ENCODE results near the gene ZNF639. TPM values are rescaled to one million over a fixed set of nuclear protein-coding genes. Genes with fewer than 3 reads are reported as not detected.

Gene ZNF639
- total and polyA plus RNA-seq, 2 of the 13 experiments (the other 11 are each of a cell fraction or from before 2014, with no cell fraction given): 11.6 to 42.4 TPM

DNA sequence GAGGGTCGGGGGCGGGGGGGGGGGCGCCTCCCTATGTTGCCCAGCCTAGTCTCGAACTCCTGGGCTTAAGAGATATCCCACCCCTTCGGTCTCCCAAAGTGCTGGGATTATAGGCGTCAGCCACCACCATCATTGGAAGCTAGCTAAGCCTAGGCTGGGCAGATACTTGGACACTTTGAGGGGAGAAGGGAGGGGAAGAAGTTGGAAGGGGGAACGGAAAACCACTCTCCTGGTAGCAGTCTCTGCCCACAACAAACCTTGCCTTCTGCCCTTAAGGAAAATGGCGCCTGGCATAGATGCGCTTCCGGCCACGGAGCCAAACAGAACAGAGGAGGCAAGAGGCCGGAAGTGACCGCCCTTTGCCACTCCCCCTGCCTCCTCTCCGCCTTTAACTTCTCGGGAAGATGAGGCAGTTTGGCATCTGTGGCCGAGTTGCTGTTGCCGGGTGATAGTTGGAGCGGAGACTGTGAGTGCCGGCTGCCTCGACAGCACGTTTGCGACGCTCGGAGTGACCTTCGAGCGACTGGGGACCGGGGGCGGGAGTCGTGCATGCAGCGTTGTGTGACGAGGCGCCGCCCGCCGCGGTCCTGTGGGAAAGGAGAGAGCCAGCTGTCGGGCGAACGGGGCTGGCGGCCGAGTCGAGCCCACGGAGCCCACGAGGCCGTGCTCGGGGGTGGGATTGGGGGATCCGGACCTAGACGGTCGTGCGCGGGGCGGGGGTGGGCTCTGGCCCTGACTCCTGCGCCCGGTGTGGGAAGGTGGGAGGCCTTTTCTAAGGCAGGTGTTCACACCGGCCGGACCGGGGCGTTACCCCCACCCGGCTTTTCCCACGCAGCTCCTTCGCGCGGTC lies 24.7 kb downstream of the ZNF639 start, which contains the start of gene MFN1:
MFN1 (plus strand) TSS at position 365 of the 850 bp plus-strand sequence. CDS start 1,143 bp downstream, outside the sequence.
- CTCF ChIA-PET (ENCODE audit: low intra/inter-chr PET ratio, low total read pairs): no interaction called here
- ATAC-seq (peak; percentile 99), DNase-seq (ENCODE audit: low spot score) (peak; percentile 93), FAIRE-seq (peak; percentile 94)
- WGBS (ENCODE audit: low lambda C conversion rate): 1% methylated on average over 32 of the region's 63 CpGs
- Histone ChIP-seq H3K9me3 (ENCODE audit: low read length) (no peaks in the 10 kb centered on the region), H2AFZ (ENCODE audit: low read length) (peak within 1 kb of the TSS; percentile 97), H3K79me2 (ENCODE audit: insufficient read depth, low read length) (peaks cover 15% of the 10 kb centered on the region), H3K4me3 (replicated peaks in 1 of 3; ENCODE audit: insufficient read depth in 1 of 3, low read depth in 2 of 3, low read length in 3 of 3) (peak within 1 kb of the TSS; percentile 75 to 97 (median 92)), H3K27ac (ENCODE audit: extremely low read length, insufficient read depth, low read length) (peak within 1 kb of the TSS; percentile 83), H3K27me3 (ENCODE audit: control insufficient read depth in 1 of 2, insufficient read depth in 2 of 2, low read length in 2 of 2) (no peaks in the 10 kb centered on the region; a peak in 1 of 5 replicates), H4K20me1 (ENCODE audit: insufficient read depth, low read length) (no peaks in the 10 kb centered on the region), H3K4me2 (ENCODE audit: low read depth, low read length) (peak within 1 kb of the TSS; percentile 97), H3K36me3 (replicated peaks in 1 of 2; ENCODE audit: control insufficient read depth in 1 of 2, insufficient read depth in 2 of 2, low read length in 2 of 2) (peaks cover 1 to 7% of the 10 kb centered on the region in 2 experiments; a peak in 2 of 5 replicates), H3K4me1 (ENCODE audit: insufficient read depth, low read length) (peaks cover 14% of the 10 kb centered on the region; the same call in 1 of the 2 replicates), H3K9ac (ENCODE audit: insufficient read depth, low read depth, low read length) (peak within 1 kb of the TSS; percentile 80)
- BruUV-seq (replicated peaks): no TSS peak
- POLR2A ChIA-PET: interaction anchor here (1.4 to 1.6 kb wide), 3 partner anchors 17 to 215 kb away, joined by 3 to 6 read pairs (median 6); partner anchors contain the start of gene ACTL6A
- in situ Hi-C loops (cut with HindIII; ENCODE audit: extremely low pct_ligation_motif_present, low pct_unique_long_range_greater_than_20kb): no loop called here
- intact Hi-C loops (cut with micrococcal nuclease; ENCODE audit: unreplicated experiment): loop anchor here (1.0 kb wide), 1 partner anchor 24 kb away; the partner anchor contains the start of gene ZNF639
- TF ChIP-seq NFKB2 (CRISPR knock-in tag; IDR thresholded peaks at IDR 0.05; ENCODE audit: borderline replicate concordance) (0 out of 2 replicates have a peak, but pooled peaks have one; percentile 59), ARNT (IDR thresholded peaks at IDR 0.05) (no peak), RBM22 (optimal IDR thresholded peaks at IDR 0.05; ENCODE audit: low read length) (no peak), KLF6 (CRISPR knock-in tag; IDR thresholded peaks at IDR 0.05) (no peak), ADNP (CRISPR knock-in tag; IDR thresholded peaks at IDR 0.05) (no peak), ZNF234 (CRISPR knock-in tag; conservative IDR thresholded peaks at IDR 0.05) (no peak), ZNF282 (IDR thresholded peaks at IDR 0.05; ENCODE audit: partially characterized antibody) (no peak), ZNF543 (CRISPR knock-in tag; IDR thresholded peaks at IDR 0.05) (no peak), ATF1 (CRISPR knock-in tag; IDR thresholded peaks at IDR 0.05) (peak; percentile 78; the same call in 1 of the 2 replicates), HOXD1 (CRISPR knock-in tag; IDR thresholded peaks at IDR 0.05) (peak; percentile 77), ZNF768 (CRISPR knock-in tag; IDR thresholded peaks at IDR 0.05) (peak; percentile 51; the same call in 1 of the 2 replicates), CBX2 (IDR thresholded peaks at IDR 0.05; ENCODE audit: low read depth, low read length) (no peak), CBX2 (CRISPR knock-in tag; IDR thresholded peaks at IDR 0.05; ENCODE audit: low read depth) (no peak), JDP2 (CRISPR knock-in tag; IDR thresholded peaks at IDR 0.05; ENCODE audit: borderline replicate concordance) (no peak), HDAC1 (CRISPR knock-in tag; IDR thresholded peaks at IDR 0.05) (peak; percentile 46; the same call in 1 of the 2 replicates)
- TF ChIP-seq, protein P1, sequence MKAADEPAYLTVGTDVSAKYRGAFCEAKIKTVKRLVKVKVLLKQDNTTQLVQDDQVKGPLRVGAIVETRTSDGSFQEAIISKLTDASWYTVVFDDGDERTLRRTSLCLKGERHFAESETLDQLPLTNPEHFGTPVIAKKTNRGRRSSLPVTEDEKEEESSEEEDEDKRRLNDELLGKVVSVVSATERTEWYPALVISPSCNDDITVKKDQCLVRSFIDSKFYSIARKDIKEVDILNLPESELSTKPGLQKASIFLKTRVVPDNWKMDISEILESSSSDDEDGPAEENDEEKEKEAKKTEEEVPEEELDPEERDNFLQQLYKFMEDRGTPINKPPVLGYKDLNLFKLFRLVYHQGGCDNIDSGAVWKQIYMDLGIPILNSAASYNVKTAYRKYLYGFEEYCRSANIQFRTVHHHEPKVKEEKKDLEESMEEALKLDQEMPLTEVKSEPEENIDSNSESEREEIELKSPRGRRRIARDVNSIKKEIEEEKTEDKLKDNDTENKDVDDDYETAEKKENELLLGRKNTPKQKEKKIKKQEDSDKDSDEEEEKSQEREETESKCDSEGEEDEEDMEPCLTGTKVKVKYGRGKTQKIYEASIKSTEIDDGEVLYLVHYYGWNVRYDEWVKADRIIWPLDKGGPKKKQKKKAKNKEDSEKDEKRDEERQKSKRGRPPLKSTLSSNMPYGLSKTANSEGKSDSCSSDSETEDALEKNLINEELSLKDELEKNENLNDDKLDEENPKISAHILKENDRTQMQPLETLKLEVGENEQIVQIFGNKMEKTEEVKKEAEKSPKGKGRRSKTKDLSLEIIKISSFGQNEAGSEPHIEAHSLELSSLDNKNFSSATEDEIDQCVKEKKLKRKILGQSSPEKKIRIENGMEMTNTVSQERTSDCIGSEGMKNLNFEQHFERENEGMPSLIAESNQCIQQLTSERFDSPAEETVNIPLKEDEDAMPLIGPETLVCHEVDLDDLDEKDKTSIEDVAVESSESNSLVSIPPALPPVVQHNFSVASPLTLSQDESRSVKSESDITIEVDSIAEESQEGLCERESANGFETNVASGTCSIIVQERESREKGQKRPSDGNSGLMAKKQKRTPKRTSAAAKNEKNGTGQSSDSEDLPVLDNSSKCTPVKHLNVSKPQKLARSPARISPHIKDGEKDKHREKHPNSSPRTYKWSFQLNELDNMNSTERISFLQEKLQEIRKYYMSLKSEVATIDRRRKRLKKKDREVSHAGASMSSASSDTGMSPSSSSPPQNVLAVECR (CRISPR knock-in tag; IDR thresholded peaks at IDR 0.05; ENCODE audit: borderline replicate concordance): peak; percentile 89
- TF ChIP-seq, protein P2, sequence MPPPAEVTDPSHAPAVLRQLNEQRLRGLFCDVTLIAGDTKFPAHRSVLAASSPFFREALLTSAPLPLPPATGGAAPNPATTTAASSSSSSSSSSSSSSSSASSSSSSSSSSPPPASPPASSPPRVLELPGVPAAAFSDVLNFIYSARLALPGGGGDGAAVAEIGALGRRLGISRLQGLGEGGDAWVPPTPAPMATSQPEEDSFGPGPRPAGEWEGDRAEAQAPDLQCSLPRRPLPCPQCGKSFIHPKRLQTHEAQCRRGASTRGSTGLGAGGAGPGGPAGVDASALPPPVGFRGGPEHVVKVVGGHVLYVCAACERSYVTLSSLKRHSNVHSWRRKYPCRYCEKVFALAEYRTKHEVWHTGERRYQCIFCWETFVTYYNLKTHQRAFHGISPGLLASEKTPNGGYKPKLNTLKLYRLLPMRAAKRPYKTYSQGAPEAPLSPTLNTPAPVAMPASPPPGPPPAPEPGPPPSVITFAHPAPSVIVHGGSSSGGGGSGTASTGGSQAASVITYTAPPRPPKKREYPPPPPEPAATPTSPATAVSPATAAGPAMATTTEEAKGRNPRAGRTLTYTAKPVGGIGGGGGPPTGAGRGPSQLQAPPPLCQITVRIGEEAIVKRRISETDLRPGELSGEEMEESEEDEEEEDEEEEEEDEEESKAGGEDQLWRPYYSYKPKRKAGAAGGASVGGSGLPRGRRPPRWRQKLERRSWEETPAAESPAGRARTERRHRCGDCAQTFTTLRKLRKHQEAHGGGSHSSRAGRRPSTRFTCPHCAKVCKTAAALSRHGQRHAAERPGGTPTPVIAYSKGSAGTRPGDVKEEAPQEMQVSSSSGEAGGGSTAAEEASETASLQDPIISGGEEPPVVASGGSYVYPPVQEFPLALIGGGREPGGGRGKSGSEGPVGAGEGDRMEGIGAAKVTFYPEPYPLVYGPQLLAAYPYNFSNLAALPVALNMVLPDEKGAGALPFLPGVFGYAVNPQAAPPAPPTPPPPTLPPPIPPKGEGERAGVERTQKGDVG (CRISPR knock-in tag; IDR thresholded peaks at IDR 0.05; ENCODE audit: borderline replicate concordance): no peak
